Smooth muscle cell (in vitro differentiated cells): ENCODE data around the gene ELMO1. TPM values are rescaled to one million over a fixed set of nuclear protein-coding genes. Genes with fewer than 3 reads are reported as not detected.

Source experiments
- DNase-seq: peaks from one replicate; lab custom pipeline; 2025; ENCODE audit not compliant: unreplicated experiment; lab: John Stamatoyannopoulos, UW
- H2AFZ ChIP-seq: fragments of 200-600 bp; sonication (generic); 2 replicates; pipeline ENCODE4 v1.6.0; 2016; ENCODE audit warnings: antibody characterized with exemption, low read depth, mild to moderate bottlenecking
- H3F3A ChIP-seq: fragments of 200-600 bp; sonication (generic); 2 replicates; pipeline ENCODE4 v1.6.0; 2017; ENCODE audit warnings: antibody characterized with exemption, low read depth
- H3K27ac ChIP-seq: fragments of 200-600 bp; sonication (generic); 2 replicates; pipeline ENCODE4 v1.5.1; 2016; ENCODE audit warnings: low read depth, mild to moderate bottlenecking
- H3K27me3 ChIP-seq: fragments of 200-600 bp; sonication (generic); 2 replicates; pipeline ENCODE4 v1.6.1; 2016; ENCODE audit warnings: low read depth, mild to moderate bottlenecking
- H3K36me3 ChIP-seq: fragments of 200-600 bp; sonication (generic); 2 replicates; pipeline ENCODE4 v1.5.1; 2016; ENCODE audit warnings: low read depth
- H3K4me1 ChIP-seq: fragments of 200-600 bp; sonication (generic); 2 replicates; pipeline ENCODE4 v1.5.1; 2016; ENCODE audit warnings: low read depth
- H3K4me2 ChIP-seq: fragments of 200-600 bp; sonication (generic); 2 replicates; pipeline ENCODE4 v1.6.0; 2016; ENCODE audit warnings: mild to moderate bottlenecking
- H3K4me3 ChIP-seq: fragments of 200-600 bp; sonication (generic); 2 replicates; pipeline ENCODE4 v1.5.1; 2016; ENCODE audit warnings: mild to moderate bottlenecking
- H3K79me2 ChIP-seq: fragments of 200-600 bp; sonication (generic); 2 replicates; pipeline ENCODE4 v1.6.0; 2016; ENCODE audit warnings: low read depth, mild to moderate bottlenecking
- H3K9ac ChIP-seq: fragments of 200-600 bp; sonication (generic); 2 replicates; pipeline ENCODE4 v1.6.0; 2016; ENCODE audit warnings: low read depth
- H3K9me3 ChIP-seq: fragments of 200-600 bp; sonication (generic); replicated peaks from 2 replicates; pipeline ENCODE4 v1.5.1; 2016; ENCODE audit warnings: low read depth
- H4K20me1 ChIP-seq: fragments of 200-600 bp; sonication (generic); 2 replicates; pipeline ENCODE4 v1.6.0; 2016; ENCODE audit warnings: low read depth
- CTCF ChIP-seq: fragments of 200-600 bp; sonication (generic); IDR thresholded peaks from 2 replicates; pipeline ENCODE4 v1.5.1; 2017; ENCODE audit warnings: borderline replicate concordance, mild to moderate bottlenecking, antibody characterized with exemption; ENCODE audit not compliant: insufficient read depth, poor library complexity, severe bottlenecking
- WGBS: methylation state at CpG from one replicate; pipeline ENCODE4 v1.1.7; 2016; ENCODE audit warnings: low lambda C conversion rate; 5-methylcytosine and 5-hydroxymethylcytosine counted together
- polyA plus RNA-seq: library from polyadenylated mRNA; unstranded; fragments of >200 nt; fragmentation: Nextera tagmentation; extraction: Ambion mirVana; gene quantifications from 2 replicates; pipeline ENCODE4 v1.2.1, GENCODE V29; 2016
- total RNA-seq: library from RNA; depleted of rRNA; stranded (reverse); fragments of >200 nt; gene quantifications from 2 replicates; pipeline ENCODE4 v1.2.3, GENCODE V29; 2014

The ELMO1 gene
- total and polyA plus RNA-seq, 2 experiments from 2014 or later, result 8.2 to 36.0 TPM

- Histone ChIP-seq H3K36me3 (no peaks in the 10 kb centered on the region), H3K79me2 (no peaks in the 10 kb centered on the region), H3K4me1 (peaks cover 17% of the 10 kb centered on the region), H2AFZ (no peak overlapping the region), H3K9ac (no peak overlapping the region), H3K27me3 (no peaks in the 10 kb centered on the region), H3K4me3 (no peak overlapping the region), H3K4me2 (no peak overlapping the region), H4K20me1 (no peaks in the 10 kb centered on the region), H3K9me3 (no peaks in the 10 kb centered on the region), H3K27ac (no peak overlapping the region), H3F3A (no peaks in the 10 kb centered on the region)
- DNase-seq, result no peak
- no peak for TF ChIP-seq CTCF
Observed at GRCh38 chr7:36969376-36969775, 479.3 kb downstream of the ELMO1 start.

- Histone ChIP-seq H3K36me3 (no peaks in the 10 kb centered on the region), H3F3A (no peaks in the 10 kb centered on the region), H3K79me2 (no peaks in the 10 kb centered on the region), H3K9ac (no peak overlapping the region), H3K4me2 (no peak overlapping the region), H3K27me3 (no peaks in the 10 kb centered on the region), H3K9me3 (no peaks in the 10 kb centered on the region), H4K20me1 (no peaks in the 10 kb centered on the region), H2AFZ (no peak overlapping the region), H3K27ac (no peak overlapping the region), H3K4me1 (peaks cover 14% of the 10 kb centered on the region), H3K4me3 (no peak overlapping the region)
- no peak for DNase-seq
- TF ChIP-seq CTCF, result peak; percentile 75
- WGBS, result 28% methylated on average over 4 of the region's 4 CpGs
Observed at GRCh38 chr7:36967387-36967786, 481.3 kb downstream of the ELMO1 start.

- Histone ChIP-seq H3F3A (no peaks in the 10 kb centered on the region), H3K4me1 (peaks cover 13% of the 10 kb centered on the region), H3K79me2 (no peaks in the 10 kb centered on the region), H3K4me2 (no peak overlapping the region), H3K9me3 (no peaks in the 10 kb centered on the region), H3K4me3 (no peak overlapping the region), H3K9ac (no peak overlapping the region), H3K27ac (no peak overlapping the region), H2AFZ (no peak overlapping the region), H3K36me3 (no peaks in the 10 kb centered on the region), H4K20me1 (no peaks in the 10 kb centered on the region), H3K27me3 (no peaks in the 10 kb centered on the region)
- TF ChIP-seq CTCF, result no peak
- DNase-seq, result no peak
- whole genome bisulfite sequencing, result 83% methylated on average over 3 of the region's 3 CpGs
Observed at GRCh38 chr7:36966636-36967035, 482.0 kb downstream of the ELMO1 start.

- Histone ChIP-seq H3K27ac (no peak overlapping the region), H3K27me3 (no peaks in the 10 kb centered on the region), H3K9ac (no peak overlapping the region), H2AFZ (no peak overlapping the region), H4K20me1 (no peaks in the 10 kb centered on the region), H3K9me3 (no peaks in the 10 kb centered on the region), H3K4me2 (no peak overlapping the region), H3F3A (no peaks in the 10 kb centered on the region), H3K4me1 (peaks cover 12% of the 10 kb centered on the region), H3K36me3 (no peaks in the 10 kb centered on the region), H3K79me2 (no peaks in the 10 kb centered on the region), H3K4me3 (no peak overlapping the region)
- no peak for DNase-seq
- WGBS, result 94% methylated on average over 3 of the region's 3 CpGs
- no peak for TF ChIP-seq CTCF
Observed at GRCh38 chr7:36966039-36966438, 482.6 kb downstream of the ELMO1 start.
